Ramos (cell line): Measurements from ENCODE around the gene CA14.
"Not testable (repeated sequence)": the region's sequence is repeated elsewhere in the genome, so short reads cannot be mapped to it uniquely, and the experiment has no call there.

ENCODE experiments used
- in situ Hi-C: fragments of 300-500 bp; cut with MboI; formaldehyde crosslinking; loops from one replicate; pipeline ENCODE4 v1.14.3; 2022; ENCODE audit warnings: low sequenced_read_pairs; ENCODE audit not compliant: unreplicated experiment

Gene CA14

GRCh38 chr1:150235852-150236613, 21.5 kb upstream of the CA14 start, which contains the start of gene ANP32E:
TSS of gene ANP32E (minus strand) at chr1:150236112. CDS start at chr1:150235786, 326 bp downstream.
- in situ Hi-C loops: no loop called here

DNA sequence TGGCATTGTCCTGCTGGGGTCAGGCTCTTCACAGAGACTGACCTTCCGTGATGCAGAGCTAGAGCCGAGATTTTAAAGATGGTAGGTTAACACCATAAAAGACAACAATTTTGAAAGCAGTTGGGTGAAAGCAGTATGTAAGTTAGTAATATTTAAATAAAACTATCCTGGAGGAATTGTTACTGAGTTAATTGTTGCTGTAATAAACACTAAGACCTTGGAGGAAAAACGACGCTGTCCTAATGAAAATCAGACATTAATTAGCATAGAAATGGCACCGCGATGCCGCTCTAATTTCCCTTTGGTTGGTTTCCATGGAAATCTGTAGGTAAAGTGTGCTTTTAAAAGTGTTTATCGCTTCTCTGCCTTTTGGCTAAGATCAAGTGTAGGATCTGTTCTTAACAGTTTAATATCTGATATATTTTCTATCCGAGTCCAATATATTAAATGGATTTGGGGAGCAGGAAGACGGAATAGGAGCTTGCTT, 20.9 kb upstream of the CA14 start:
- in situ Hi-C loops: no loop called here

DNA sequence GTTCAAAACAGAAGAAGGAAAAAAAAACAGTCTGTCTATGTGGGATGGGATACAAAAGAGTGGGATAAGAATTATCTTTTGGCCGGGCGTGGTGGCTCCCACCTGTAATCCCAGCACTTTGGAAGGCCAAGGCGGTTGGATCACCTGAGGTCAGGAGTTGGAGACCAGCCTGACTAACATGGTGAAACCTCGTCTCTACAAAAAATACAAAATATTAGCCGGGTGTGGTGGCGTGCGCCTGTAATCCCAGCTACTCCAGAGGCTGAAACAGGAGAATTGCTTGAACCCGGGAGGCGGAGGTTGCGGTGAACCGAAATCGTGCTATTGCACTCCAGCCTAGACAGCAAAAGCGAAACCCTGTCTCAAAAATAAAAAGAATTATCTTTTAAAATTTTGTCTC, 20.4 kb upstream of the CA14 start:
- in situ Hi-C loops: not testable (repeated sequence)

- in situ Hi-C loops: no loop called here
These were observed 19.8 kb upstream of the CA14 start for GRCh38 chr1:150237746-150238145.

- in situ Hi-C loops: no loop called here
These were observed 14.6 kb upstream of the CA14 start for GRCh38 chr1:150243003-150243402.

- in situ Hi-C loops: loop anchor here (25.0 kb wide), 1 partner anchor 737 kb away; the partner anchor contains the start of gene ANXA9
These were observed 7.6 kb upstream of the CA14 start for GRCh38 chr1:150249936-150250335.

GRCh38 chr1:150256198-150256553, 1.4 kb upstream of the CA14 start:
- in situ Hi-C loops: loop anchor here (25.0 kb wide), 1 partner anchor 731 kb away; the partner anchor contains the start of gene ANXA9

GRCh38 chr1:150256554-150257341, 826 bp upstream of the CA14 start:
- in situ Hi-C loops: loop anchor here (25.0 kb wide), 1 partner anchor 731 kb away; the partner anchor contains the start of gene ANXA9

DNA sequence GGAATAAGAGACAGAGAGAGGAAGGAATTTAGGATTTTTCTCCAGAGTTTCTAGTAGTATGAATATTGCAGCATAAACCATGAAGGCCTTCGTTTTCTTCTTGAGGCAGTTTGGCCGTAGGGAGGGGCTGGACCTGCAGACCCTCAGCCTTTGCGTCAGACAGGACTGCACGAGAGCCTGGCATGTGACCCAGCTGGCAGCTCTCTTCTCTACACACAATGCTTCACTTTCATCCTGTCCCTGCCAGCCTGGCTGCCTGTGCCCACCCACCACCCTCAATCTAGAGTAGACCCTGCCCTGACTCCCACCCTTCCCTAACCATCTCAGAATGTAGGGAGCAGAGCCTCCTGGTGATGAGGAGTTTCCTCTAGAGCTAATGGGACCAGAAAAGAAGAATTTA, 1.6 kb downstream of the CA14 start:
- in situ Hi-C loops: loop anchor here (25.0 kb wide), 1 partner anchor 728 kb away; the partner anchor contains the start of gene ANXA9

- in situ Hi-C loops: loop anchor here (25.0 kb wide), 1 partner anchor 727 kb away; the partner anchor contains the start of gene ANXA9
These were observed 2.4 kb downstream of the CA14 start for GRCh38 chr1:150259758-150260669.

DNA sequence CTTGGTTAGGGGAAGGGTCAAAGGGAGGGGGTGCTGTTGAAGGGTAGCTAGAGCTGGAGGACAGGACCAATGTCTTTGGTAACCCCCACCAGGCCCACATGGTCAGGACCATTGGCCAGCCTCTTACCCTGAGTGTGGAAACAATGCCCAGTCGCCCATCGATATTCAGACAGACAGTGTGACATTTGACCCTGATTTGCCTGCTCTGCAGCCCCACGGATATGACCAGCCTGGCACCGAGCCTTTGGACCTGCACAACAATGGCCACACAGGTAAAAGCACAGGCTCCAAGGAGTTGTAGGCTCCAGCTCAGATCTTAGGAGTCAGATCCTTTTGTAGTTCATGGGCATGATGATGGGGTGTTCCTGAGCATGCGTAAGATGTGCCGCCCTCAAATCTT, 3.8 kb downstream of the CA14 start:
- in situ Hi-C loops: loop anchor here (25.0 kb wide), 1 partner anchor 726 kb away; the partner anchor contains the start of gene ANXA9

DNA sequence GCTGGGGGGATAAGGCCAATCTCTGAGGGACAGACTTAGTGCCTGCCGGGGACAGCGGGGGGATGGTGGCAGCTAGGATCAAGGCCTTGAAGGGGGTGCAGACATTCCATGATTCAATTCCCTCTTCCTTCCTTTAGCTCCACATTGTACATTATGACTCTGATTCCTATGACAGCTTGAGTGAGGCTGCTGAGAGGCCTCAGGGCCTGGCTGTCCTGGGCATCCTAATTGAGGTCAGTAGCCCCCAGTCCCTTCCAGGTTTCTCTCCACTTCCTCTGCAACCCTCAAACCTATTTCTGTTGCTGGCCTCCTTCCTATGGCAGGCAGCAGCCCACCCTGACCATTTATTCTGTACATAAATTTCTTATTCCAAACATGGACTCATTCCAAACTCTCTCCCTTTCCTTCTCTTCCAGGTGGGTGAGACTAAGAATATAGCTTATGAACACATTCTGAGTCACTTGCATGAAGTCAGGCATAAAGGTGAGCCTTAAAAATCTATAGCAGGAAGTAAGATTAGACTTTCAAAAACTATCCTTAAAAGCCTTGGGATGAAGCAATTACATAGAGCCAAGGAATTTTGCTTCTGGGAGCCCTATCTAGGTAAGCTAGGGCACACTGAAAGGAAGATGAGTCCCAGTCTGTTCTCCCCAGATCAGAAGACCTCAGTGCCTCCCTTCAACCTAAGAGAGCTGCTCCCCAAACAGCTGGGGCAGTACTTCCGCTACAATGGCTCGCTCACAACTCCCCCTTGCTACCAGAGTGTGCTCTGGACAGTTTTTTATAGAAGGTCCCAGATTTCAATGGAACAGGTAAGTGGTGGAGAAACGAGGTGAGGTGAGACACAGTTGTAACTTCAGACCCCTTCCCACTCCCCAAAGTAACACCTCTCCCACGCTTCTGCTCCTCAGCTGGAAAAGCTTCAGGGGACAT, 5.1 kb downstream of the CA14 start:
- in situ Hi-C loops: loop anchor here (25.0 kb wide), 1 partner anchor 725 kb away; the partner anchor contains the start of gene ANXA9

GRCh38 chr1:150263549-150263948, 6.0 kb downstream of the CA14 start:
- in situ Hi-C loops: loop anchor here (25.0 kb wide), 1 partner anchor 724 kb away; the partner anchor contains the start of gene ANXA9

- in situ Hi-C loops: loop anchor here (25.0 kb wide), 1 partner anchor 719 kb away; the partner anchor contains the start of gene ANXA9
These were observed 10.3 kb downstream of the CA14 start for GRCh38 chr1:150267896-150268295.

DNA sequence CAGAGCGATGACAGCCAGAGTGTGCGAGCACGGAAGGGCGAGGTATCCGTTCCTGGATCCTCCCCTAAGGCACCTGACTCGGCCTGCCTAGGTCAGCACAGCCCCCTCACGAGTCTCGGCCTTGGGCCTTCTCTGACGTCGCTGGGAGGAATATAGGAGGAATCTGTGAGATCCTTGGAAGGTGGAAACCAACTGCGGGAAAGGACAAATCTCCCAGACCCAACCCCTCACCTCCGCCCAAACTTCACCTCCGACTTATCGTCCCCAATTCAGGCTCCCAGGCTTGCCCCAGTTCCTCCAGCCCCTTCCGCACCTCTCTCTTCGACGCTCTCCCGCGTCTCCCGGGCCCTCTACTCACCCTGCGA, 10.7 kb downstream of the CA14 start:
- in situ Hi-C loops: loop anchor here (25.0 kb wide), 1 partner anchor 719 kb away; the partner anchor contains the start of gene ANXA9

DNA sequence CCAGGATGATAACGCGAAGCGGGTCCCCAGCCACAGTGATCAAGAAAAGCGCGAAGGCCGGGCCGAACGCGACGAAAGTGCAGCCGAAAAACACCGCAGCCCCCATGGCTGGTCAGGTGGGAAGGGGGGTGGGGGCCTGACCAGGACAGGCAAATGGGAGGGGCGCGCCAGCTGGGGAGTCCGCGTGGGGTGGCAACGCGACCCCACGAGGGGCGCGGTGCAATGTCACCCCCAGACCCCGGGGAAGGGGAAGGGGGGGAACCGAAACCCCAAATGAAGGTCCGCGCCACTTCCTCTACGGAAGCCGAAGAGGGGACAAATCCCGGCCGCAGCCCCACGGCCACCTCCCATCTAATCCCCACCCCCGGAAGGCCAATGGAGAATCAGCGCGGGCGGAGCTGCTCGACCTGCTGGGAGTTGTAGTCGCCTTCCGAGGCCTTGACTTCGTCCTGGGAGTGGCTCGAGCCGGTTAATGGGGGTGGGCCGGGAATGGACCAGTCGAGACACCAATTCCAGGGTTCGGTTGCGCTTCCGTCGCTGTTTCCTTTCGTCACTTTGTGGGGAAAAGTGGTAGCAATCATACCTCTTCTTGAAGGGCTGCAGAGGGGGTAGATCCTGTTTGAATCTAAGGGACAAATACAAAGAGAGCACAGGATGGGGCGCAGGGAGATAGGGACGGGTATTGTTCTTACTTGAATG, 11.3 kb downstream of the CA14 start, which contains the start of gene APH1A:
Gene APH1A (minus strand): TSS at position 312 of the 699 bp plus-strand sequence. CDS start 206 bp downstream, at position 106.
- in situ Hi-C loops: loop anchor here (25.0 kb wide), 1 partner anchor 718 kb away; the partner anchor contains the start of gene ANXA9

GRCh38 chr1:150269451-150269850, 11.9 kb downstream of the CA14 start:
- in situ Hi-C loops: loop anchor here (25.0 kb wide), 1 partner anchor 718 kb away; the partner anchor contains the start of gene ANXA9
